ENCODE data around the gene CUTA.

DNA sequence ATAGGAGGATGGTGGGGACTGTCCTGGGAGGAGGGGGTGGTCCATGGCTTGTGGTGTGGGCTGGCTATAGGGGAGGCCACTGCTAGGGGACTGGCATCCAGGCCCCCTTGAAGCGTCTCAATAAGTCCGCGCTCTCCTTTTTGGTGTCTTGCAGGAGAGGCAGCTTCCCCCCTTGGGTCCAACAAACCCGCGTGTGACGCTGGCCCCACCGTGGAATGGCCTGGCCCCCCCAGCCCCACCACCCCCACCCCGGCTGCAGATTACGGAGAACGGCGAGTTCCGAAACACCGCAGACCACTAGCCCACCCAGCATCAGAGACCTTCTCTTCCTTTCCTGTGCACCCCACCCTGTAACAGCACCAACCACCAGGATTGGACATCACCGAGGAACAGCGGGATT is 33.7 kb upstream of the CUTA start:
- TF ChIP-seq EZH2 (IDR thresholded peaks at IDR 0.05; ENCODE audit: borderline replicate concordance, low read depth, low read length, severe bottlenecking): no peak
- TF ChIP-seq, protein P1, sequence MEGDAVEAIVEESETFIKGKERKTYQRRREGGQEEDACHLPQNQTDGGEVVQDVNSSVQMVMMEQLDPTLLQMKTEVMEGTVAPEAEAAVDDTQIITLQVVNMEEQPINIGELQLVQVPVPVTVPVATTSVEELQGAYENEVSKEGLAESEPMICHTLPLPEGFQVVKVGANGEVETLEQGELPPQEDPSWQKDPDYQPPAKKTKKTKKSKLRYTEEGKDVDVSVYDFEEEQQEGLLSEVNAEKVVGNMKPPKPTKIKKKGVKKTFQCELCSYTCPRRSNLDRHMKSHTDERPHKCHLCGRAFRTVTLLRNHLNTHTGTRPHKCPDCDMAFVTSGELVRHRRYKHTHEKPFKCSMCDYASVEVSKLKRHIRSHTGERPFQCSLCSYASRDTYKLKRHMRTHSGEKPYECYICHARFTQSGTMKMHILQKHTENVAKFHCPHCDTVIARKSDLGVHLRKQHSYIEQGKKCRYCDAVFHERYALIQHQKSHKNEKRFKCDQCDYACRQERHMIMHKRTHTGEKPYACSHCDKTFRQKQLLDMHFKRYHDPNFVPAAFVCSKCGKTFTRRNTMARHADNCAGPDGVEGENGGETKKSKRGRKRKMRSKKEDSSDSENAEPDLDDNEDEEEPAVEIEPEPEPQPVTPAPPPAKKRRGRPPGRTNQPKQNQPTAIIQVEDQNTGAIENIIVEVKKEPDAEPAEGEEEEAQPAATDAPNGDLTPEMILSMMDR (IDR thresholded peaks at IDR 0.05; ENCODE audit: borderline replicate concordance, extremely low read depth, low read length, poor library complexity, severe bottlenecking): no peak

Data from DND-41 (cell line).